Transverse colon (tissue), 4 donors: ENCODE results near the gene KRTAP10-9. TPM values are rescaled to one million over a fixed set of nuclear protein-coding genes. Genes with fewer than 3 reads are reported as not detected.
"Not testable (repeated sequence)": the region's sequence is repeated elsewhere in the genome, so short reads cannot be mapped to it uniquely, and the experiment has no call there.

Experiments
- DNase-seq: peaks from one replicate; pipeline ENCODE4 v3.0.0-alpha.2; 2019
- H3K27ac ChIP-seq, 4 donors: fragments of 200-600 bp; sonication (generic); 2 replicates each; pipeline ENCODE4 v1.5.1; 2016 to 2018; ENCODE audit warnings: inconsistent platforms in 4 of 4
- H3K27me3 ChIP-seq: fragments of 200-600 bp; sonication (generic); 2 replicates; pipeline ENCODE4 v1.5.1; 2017; ENCODE audit warnings: inconsistent platforms
- H3K36me3 ChIP-seq, 4 donors: fragments of 200-600 bp; sonication (generic); 2 replicates each; pipeline ENCODE4 v1.5.1; 2017 to 2019; ENCODE audit warnings: inconsistent platforms in 4 of 4
- H3K4me1 ChIP-seq, 4 donors: fragments of 200-600 bp; sonication (generic); 2 replicates each; pipeline ENCODE4 v1.5.1; 2017 to 2020; ENCODE audit warnings: inconsistent platforms in 4 of 4
- H3K4me3 ChIP-seq, 4 donors: fragments of 200-600 bp; sonication (generic); 1 replicate in 1 of 4; 2 replicates in 3 of 4; pipeline versions ENCODE4 v1.5.1 to v1.6.1; 2017 to 2019; ENCODE audit warnings: inconsistent platforms in 4 of 4
- H3K9me3 ChIP-seq, 2 donors: fragments of 200-600 bp; sonication (generic); 2 replicates each; pipeline ENCODE4 v1.5.1; 2017 to 2019; ENCODE audit warnings: inconsistent platforms in 2 of 2
- CTCF ChIP-seq, 5 experiments: fragments of 200-600 bp in 3 of 5; fragments of 450-650 bp in 2 of 5; sonication (generic) in 3 of 5; IDR thresholded peaks; 1 replicate in 2 of 5; 2 replicates in 3 of 5; pipeline ENCODE4 v1.5.1; 2016 to 2017; ENCODE audit warnings: antibody characterized with exemption in 5 of 5, inconsistent platforms in 3 of 5, mild to moderate bottlenecking in 2 of 5, moderate library complexity in 1 of 5
- EP300 ChIP-seq: sonication (generic); formaldehyde crosslinking; IDR thresholded peaks from one replicate; pipeline ENCODE4 v1.6.1; 2017; ENCODE audit warnings: antibody characterized with exemption, low read depth
- POLR2A ChIP-seq: fragments of 450-650 bp; IDR thresholded peaks from one replicate; pipeline ENCODE4 v1.6.1; 2016; ENCODE audit warnings: antibody characterized with exemption, mild to moderate bottlenecking, moderate library complexity
- POLR2AphosphoS5 ChIP-seq, 3 donors: sonication (generic); formaldehyde crosslinking; IDR thresholded peaks; one replicate each; pipeline ENCODE4 v1.6.1; 2016; ENCODE audit warnings: antibody characterized with exemption in 3 of 3
- WGBS, 2 donors: methylation state at CpG; one replicate each; pipeline ENCODE4 v1.1.5; 2018; ENCODE audit warnings: low coverage in 1 of 2; 5-methylcytosine and 5-hydroxymethylcytosine counted together
- in situ Hi-C, 4 donors: fragments of 200-750 bp; cut with MboI; loops; one replicate each; pipeline versions ENCODE4 v1.15.0 to v1.15.1; 2017; ENCODE audit warnings: low sequenced_read_pairs in 3 of 4, low pct_ligation_motif_present in 1 of 4, low pct_unique_long_range_greater_than_20kb in 1 of 4
- intact Hi-C: fragments of 100-400 bp; cut with DNase I; formaldehyde crosslinking; loops from one replicate; pipeline ENCODE4 v1.15.1; 2023; ENCODE audit warnings: low total_unique reads
- total RNA-seq, 4 donors: library from RNA; depleted of rRNA; stranded (reverse); fragments of >200 nt; gene quantifications; one replicate each; pipeline ENCODE4 v1.1.0, GENCODE V29; 2016

The KRTAP10-9 gene
- total RNA-seq, 4 donors from 2014 or later: not detected

GRCh38 chr21:44590311-44590721 is 36.6 kb upstream of the KRTAP10-9 start:
- no peak for TF ChIP-seq POLR2A
- no peak for TF ChIP-seq POLR2AphosphoS5 (IDR thresholded peaks at IDR 0.05)
- TF ChIP-seq CTCF (IDR thresholded peaks at IDR 0.05): no peak
- no peak for TF ChIP-seq EP300
- DNase-seq: no peak
- 66% methylated on average over 9 of the region's 10 CpGs; no CpG with 5 or more reads in 1 of the 2 donors for WGBS, 2 donors
- in situ Hi-C loops (loop anchor here in 2 of 4 donors (25.0 kb wide), 1 partner anchor 97 kb away; the partner anchor contains the start of genes KRTAP10-12 (in 2 of the 2) and KRTAP12-1 (in 2 of the 2)), intact Hi-C loops (no loop called here)
- no peaks in the 10 kb centered on the region for H3K4me1 ChIP-seq
- H3K36me3 ChIP-seq: no peaks in the 10 kb centered on the region
- H3K4me3 ChIP-seq: no peak overlapping the region
- H3K27me3 ChIP-seq: peaks cover 56% of the 10 kb centered on the region
- no peak overlapping the region for H3K27ac ChIP-seq
- H3K9me3 ChIP-seq: no peaks in the 10 kb centered on the region

- H3K4me1 ChIP-seq, H3K4me3 ChIP-seq, intact Hi-C loops, H3K27ac ChIP-seq, H3K9me3 ChIP-seq, H3K36me3 ChIP-seq, DNase-seq: not testable (repeated sequence)
- in situ Hi-C loops: loop anchor here in 2 of 4 donors (25.0 kb wide), 1 partner anchor 96 kb away; the partner anchor contains the start of genes KRTAP10-12 (in 2 of the 2) and KRTAP12-1 (in 2 of the 2)
- peaks cover 49% of the 10 kb centered on the region for H3K27me3 ChIP-seq
- 33% methylated on average over 18 of the region's 19 CpGs; no CpG with 5 or more reads in 1 of the 2 donors for WGBS, 2 donors
Observed at GRCh38 chr21:44590897-44591800, 35.7 kb upstream of the KRTAP10-9 start.

GRCh38 chr21:44591801-44592130 is 35.1 kb upstream of the KRTAP10-9 start:
- in situ Hi-C loops: loop anchor here in 2 of 4 donors (25.0 kb wide), 1 partner anchor 96 kb away; the partner anchor contains the start of genes KRTAP10-12 (in 2 of the 2) and KRTAP12-1 (in 2 of the 2)
- H3K4me1 ChIP-seq, intact Hi-C loops, H3K36me3 ChIP-seq, H3K4me3 ChIP-seq, DNase-seq, H3K9me3 ChIP-seq, H3K27ac ChIP-seq: not testable (repeated sequence)
- WGBS, 2 donors: 20% methylated on average over 2 of the region's 4 CpGs; no CpG with 5 or more reads in 1 of the 2 donors
- H3K27me3 ChIP-seq: peaks cover 44% of the 10 kb centered on the region

- Histone ChIP-seq H3K27me3 (peaks cover 44% of the 10 kb centered on the region), H3K36me3 (no peaks in the 10 kb centered on the region), H3K9me3 (no peaks in the 10 kb centered on the region), H3K4me3 (no peak within 1 kb of the TSS), H3K27ac (no peak within 1 kb of the TSS), H3K4me1 (no peaks in the 10 kb centered on the region)
- intact Hi-C loops: no loop called here
- in situ Hi-C loops: loop anchor here in 2 of 4 donors (25.0 kb wide), 1 partner anchor 95 kb away; the partner anchor contains the start of genes KRTAP10-12 (in 2 of the 2) and KRTAP12-1 (in 2 of the 2)
- TF ChIP-seq POLR2A: no peak
- no peak for DNase-seq
- 64% methylated on average over 31 of the region's 33 CpGs; no CpG with 5 or more reads in 1 of the 2 donors for WGBS, 2 donors
Observed at GRCh38 chr21:44592446-44593311, 34.2 kb upstream of the KRTAP10-9 start, which contains the start of gene KRTAP10-6. Gene KRTAP10-6, minus strand, starts transcription at chr21:44592505. Its CDS starts 21 bp downstream, at chr21:44592484.

GRCh38 chr21:44593598-44594405 is 33.1 kb upstream of the KRTAP10-9 start:
- no peak for DNase-seq
- TF ChIP-seq EP300: no peak
- TF ChIP-seq POLR2AphosphoS5 (IDR thresholded peaks at IDR 0.05): no peak
- TF ChIP-seq POLR2A: no peak
- no peak for TF ChIP-seq CTCF (IDR thresholded peaks at IDR 0.05)
- 58 to 61% methylated on average over 6 to 20 of the region's 20 CpGs for WGBS, 2 donors
- Histone ChIP-seq H3K4me1 (no peaks in the 10 kb centered on the region), H3K27ac (no peak overlapping the region), H3K9me3 (peaks cover 0 to 5% of the 10 kb centered on the region in 2 donors), H3K27me3 (peaks cover 52% of the 10 kb centered on the region), H3K36me3 (no peaks in the 10 kb centered on the region), H3K4me3 (no peak overlapping the region)
- in situ Hi-C loops (loop anchor here in 2 of 4 donors (25.0 kb wide), 1 partner anchor 93 kb away; the partner anchor contains the start of genes KRTAP10-12 (in 2 of the 2) and KRTAP12-1 (in 2 of the 2)), intact Hi-C loops (no loop called here)
